Activated CD4-positive, alpha-beta T cell treated with anti-CD3 and anti-CD28 coated beads for 48 hours (primary cell): ENCODE measurements around the gene FBXO2.
A peak's percentile ranks its signal among the peaks of the same experiment; 100 is the strongest.

Experiments
- DNase-seq: peaks from one replicate; pipeline ENCODE4 v3.0.0-alpha.2; 2020

The FBXO2 gene

GRCh38 chr1:11681071-11681771, 27.0 kb upstream of the FBXO2 start, which contains the start of gene MAD2L2:
Gene MAD2L2 (minus strand): TSS chr1:11681148. CDS start chr1:11680601, 547 bp downstream.
- DNase-seq = peak; percentile 93

- peak; percentile 15 for DNase-seq
Measured at GRCh38 chr1:11680270-11681070, 26.2 kb upstream of the FBXO2 start.

GRCh38 chr1:11678442-11678841, 24.2 kb upstream of the FBXO2 start:
- no peak for DNase-seq

GRCh38 chr1:11676386-11677103, 22.3 kb upstream of the FBXO2 start:
- DNase-seq = no peak

- no peak for DNase-seq
Measured at GRCh38 chr1:11675325-11675724, 21.1 kb upstream of the FBXO2 start.

GRCh38 chr1:11674488-11674887, 20.3 kb upstream of the FBXO2 start:
- DNase-seq = no peak

GRCh38 chr1:11673089-11673769, 19.0 kb upstream of the FBXO2 start:
- DNase-seq = no peak

GRCh38 chr1:11671544-11672286, 17.5 kb upstream of the FBXO2 start:
- no peak for DNase-seq

- no peak for DNase-seq
Measured at GRCh38 chr1:11671205-11671543, 16.9 kb upstream of the FBXO2 start.

- no peak for DNase-seq
Measured at GRCh38 chr1:11670747-11671146, 16.5 kb upstream of the FBXO2 start.

- DNase-seq = no peak
Measured at GRCh38 chr1:11668516-11668915, 14.3 kb upstream of the FBXO2 start.

GRCh38 chr1:11664336-11665065, 10.3 kb upstream of the FBXO2 start:
- peak; percentile 67 for DNase-seq

- DNase-seq = no peak
Measured at GRCh38 chr1:11661103-11661502, 6.9 kb upstream of the FBXO2 start.

GRCh38 chr1:11659748-11660147, 5.5 kb upstream of the FBXO2 start:
- no peak for DNase-seq

- DNase-seq = no peak
Measured at GRCh38 chr1:11658542-11658941, 4.3 kb upstream of the FBXO2 start.

- DNase-seq = no peak
Measured at GRCh38 chr1:11657654-11658053, 3.4 kb upstream of the FBXO2 start.

GRCh38 chr1:11654939-11655808, 945 bp upstream of the FBXO2 start:
- no peak for DNase-seq

- DNase-seq = no peak
Measured at GRCh38 chr1:11653861-11654136, 430 bp downstream of the FBXO2 start.

GRCh38 chr1:11653101-11653860, 948 bp downstream of the FBXO2 start:
- DNase-seq = no peak

- no peak for DNase-seq
Measured at GRCh38 chr1:11652203-11652780, 1.9 kb downstream of the FBXO2 start.
